ENCODE data around the gene PEX7.

- TF ChIP-seq POLR2A (IDR thresholded peaks at IDR 0.05; ENCODE audit: borderline replicate concordance, extremely low read depth, insufficient read depth, insufficient read length) (no peak), EZH2 (IDR thresholded peaks at IDR 0.05) (no peak), ZNF274 (IDR thresholded peaks at IDR 0.05; ENCODE audit: low read depth, low read length) (no peak), CTCF (IDR thresholded peaks at IDR 0.05 in 2 of 3, conservative IDR thresholded peaks at IDR 0.05 in 1 of 3; ENCODE audit: borderline replicate concordance in 1 of 3, insufficient read depth in 1 of 3, low read depth in 2 of 3, low read length in 2 of 3) (no peak), POLR2AphosphoS5 (IDR thresholded peaks at IDR 0.05; ENCODE audit: low read depth, low read length) (no peak), JUND (IDR thresholded peaks at IDR 0.05) (no peak), ZFX (IDR thresholded peaks at IDR 0.05) (no peak), RAD21 (IDR thresholded peaks at IDR 0.05; ENCODE audit: low read depth) (no peak), SP1 (IDR thresholded peaks at IDR 0.05; ENCODE audit: low read depth) (no peak), TCF7L2 (IDR thresholded peaks at IDR 0.05; ENCODE audit: borderline replicate concordance, extremely low read depth, insufficient read depth, insufficient read length) (no peak), MAX (IDR thresholded peaks at IDR 0.05) (no peak), FOSL1 (IDR thresholded peaks at IDR 0.05; ENCODE audit: low read depth) (no peak), REST (IDR thresholded peaks at IDR 0.05; ENCODE audit: low read depth) (no peak), YY1 (IDR thresholded peaks at IDR 0.05; ENCODE audit: extremely low read depth, insufficient replicate concordance, low read depth, low read length) (no peak)
Measured at GRCh38 chr6:136801581-136801980, 20.8 kb upstream of the PEX7 start.

Measured in HCT116 (cell line).